ENCODE measurements around the gene RAB40C. TPM values are rescaled to one million over a fixed set of nuclear protein-coding genes. Genes with fewer than 3 reads are reported as not detected.

RAB40C gene
- total RNA-seq, 1 experiment from 2014 or later, result 22.5 TPM

DNA sequence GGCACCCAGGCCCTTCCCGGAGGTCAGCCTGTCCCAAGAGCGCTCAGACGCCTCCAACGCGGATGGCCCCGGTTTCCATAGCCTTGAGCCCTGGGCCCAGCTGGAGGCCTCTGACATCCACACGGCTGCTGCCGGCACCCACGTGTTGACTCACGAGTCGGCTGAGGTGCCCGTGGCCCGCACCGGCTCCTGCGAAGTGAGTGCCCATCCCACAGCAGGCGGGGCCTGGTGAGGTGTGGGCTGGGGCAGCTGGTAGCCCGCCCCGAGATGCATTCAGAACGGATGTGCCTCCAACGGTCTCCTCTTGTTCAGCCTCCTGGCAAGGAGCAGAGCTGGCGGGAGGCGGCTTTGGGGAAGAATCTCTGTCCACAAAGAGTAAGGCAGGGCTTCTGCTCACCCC is 62.0 kb downstream of the RAB40C start:
- DNase-seq (ENCODE audit: low spot score) (no peak), ATAC-seq (no peak)
- ChIA-PET CTCF (interaction anchor here (1.1 to 6.4 kb wide), 2 partner anchors 8 to 34 kb away, joined by 3 to 54 read pairs; no protein-coding TSS in a partner anchor), POLR2A (interaction anchor here (0.7 to 1.0 kb wide), 2 partner anchors 14 to 68 kb away, joined by 3 read pairs; no protein-coding TSS in a partner anchor)
- Mint-ChIP-seq H3K27ac (no peak overlapping the region), H3K4me3 (no peak overlapping the region; the same call in 1 of the 2 replicates), H3K36me3 (no peaks in the 10 kb centered on the region), H3K4me1 (0 out of 2 replicates have a peak, but pooled peaks cover 2% of the 10 kb centered on the region), H3K9me3 (no peaks in the 10 kb centered on the region), H3K27me3 (ENCODE audit: low read depth) (no peaks in the 10 kb centered on the region)
- no peak for TF ChIP-seq HMGA2 (CRISPR knock-in tag; IDR thresholded peaks at IDR 0.05)
- no peak for TF ChIP-seq ZNF423 (CRISPR knock-in tag; IDR thresholded peaks at IDR 0.05)
- TF ChIP-seq GABPB1 (CRISPR knock-in tag; IDR thresholded peaks at IDR 0.05), result no peak
- no peak for TF ChIP-seq FOXK1 (CRISPR knock-in tag; IDR thresholded peaks at IDR 0.05)
- TF ChIP-seq, protein P1, sequence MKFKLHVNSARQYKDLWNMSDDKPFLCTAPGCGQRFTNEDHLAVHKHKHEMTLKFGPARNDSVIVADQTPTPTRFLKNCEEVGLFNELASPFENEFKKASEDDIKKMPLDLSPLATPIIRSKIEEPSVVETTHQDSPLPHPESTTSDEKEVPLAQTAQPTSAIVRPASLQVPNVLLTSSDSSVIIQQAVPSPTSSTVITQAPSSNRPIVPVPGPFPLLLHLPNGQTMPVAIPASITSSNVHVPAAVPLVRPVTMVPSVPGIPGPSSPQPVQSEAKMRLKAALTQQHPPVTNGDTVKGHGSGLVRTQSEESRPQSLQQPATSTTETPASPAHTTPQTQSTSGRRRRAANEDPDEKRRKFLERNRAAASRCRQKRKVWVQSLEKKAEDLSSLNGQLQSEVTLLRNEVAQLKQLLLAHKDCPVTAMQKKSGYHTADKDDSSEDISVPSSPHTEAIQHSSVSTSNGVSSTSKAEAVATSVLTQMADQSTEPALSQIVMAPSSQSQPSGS (CRISPR knock-in tag; IDR thresholded peaks at IDR 0.05; ENCODE audit: borderline replicate concordance, low read depth), result no peak

DNA sequence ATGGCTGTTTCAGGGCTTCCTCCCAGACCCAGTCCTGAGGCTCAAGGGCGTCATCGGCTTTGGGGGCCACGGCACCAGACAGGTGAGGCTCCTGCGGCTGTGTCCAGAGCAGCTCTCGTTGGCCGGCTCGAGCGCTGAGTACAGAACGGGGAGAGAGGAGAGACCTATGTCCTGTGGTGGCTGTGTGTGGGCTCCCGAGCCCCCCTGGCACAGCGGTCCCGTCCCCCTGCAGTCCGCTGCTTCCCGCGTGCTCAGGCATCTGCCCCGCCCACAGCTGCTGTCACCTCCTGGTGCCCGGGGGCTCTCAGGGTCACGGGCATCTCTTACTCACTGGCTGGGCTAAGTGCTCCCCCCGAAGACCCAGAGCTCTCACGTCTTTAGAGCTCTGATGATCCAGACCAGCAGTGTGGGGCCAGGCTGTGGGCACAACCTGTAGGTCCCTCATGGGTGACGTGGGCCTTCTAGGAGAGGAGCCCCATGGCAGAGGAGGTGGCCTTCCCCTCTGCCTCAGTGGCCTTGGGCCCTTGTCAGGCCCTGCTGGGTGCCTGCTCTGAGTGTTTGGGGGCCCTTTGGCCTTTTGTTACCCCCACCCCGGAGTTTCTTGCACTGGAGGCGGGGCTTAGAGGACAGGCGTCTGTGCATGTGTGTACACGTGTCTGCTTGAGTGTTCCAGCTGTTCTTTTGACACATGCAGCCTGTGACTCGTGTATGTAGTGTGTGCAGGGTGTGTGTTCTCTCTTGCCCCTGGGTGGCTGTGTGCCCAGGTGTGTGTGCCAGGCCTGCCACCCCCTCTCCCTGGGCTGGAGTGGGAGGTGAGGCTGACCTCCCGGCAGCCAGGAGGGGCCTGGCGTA is 62.8 kb downstream of the RAB40C start:
- no peak overlapping the region for H3K4me3 Mint-ChIP-seq
- TF ChIP-seq, protein P2, sequence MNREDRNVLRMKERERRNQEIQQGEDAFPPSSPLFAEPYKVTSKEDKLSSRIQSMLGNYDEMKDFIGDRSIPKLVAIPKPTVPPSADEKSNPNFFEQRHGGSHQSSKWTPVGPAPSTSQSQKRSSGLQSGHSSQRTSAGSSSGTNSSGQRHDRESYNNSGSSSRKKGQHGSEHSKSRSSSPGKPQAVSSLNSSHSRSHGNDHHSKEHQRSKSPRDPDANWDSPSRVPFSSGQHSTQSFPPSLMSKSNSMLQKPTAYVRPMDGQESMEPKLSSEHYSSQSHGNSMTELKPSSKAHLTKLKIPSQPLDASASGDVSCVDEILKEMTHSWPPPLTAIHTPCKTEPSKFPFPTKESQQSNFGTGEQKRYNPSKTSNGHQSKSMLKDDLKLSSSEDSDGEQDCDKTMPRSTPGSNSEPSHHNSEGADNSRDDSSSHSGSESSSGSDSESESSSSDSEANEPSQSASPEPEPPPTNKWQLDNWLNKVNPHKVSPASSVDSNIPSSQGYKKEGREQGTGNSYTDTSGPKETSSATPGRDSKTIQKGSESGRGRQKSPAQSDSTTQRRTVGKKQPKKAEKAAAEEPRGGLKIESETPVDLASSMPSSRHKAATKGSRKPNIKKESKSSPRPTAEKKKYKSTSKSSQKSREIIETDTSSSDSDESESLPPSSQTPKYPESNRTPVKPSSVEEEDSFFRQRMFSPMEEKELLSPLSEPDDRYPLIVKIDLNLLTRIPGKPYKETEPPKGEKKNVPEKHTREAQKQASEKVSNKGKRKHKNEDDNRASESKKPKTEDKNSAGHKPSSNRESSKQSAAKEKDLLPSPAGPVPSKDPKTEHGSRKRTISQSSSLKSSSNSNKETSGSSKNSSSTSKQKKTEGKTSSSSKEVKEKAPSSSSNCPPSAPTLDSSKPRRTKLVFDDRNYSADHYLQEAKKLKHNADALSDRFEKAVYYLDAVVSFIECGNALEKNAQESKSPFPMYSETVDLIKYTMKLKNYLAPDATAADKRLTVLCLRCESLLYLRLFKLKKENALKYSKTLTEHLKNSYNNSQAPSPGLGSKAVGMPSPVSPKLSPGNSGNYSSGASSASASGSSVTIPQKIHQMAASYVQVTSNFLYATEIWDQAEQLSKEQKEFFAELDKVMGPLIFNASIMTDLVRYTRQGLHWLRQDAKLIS (CRISPR knock-in tag; IDR thresholded peaks at IDR 0.05; ENCODE audit: borderline replicate concordance), result no peak
- TF ChIP-seq, protein P3, sequence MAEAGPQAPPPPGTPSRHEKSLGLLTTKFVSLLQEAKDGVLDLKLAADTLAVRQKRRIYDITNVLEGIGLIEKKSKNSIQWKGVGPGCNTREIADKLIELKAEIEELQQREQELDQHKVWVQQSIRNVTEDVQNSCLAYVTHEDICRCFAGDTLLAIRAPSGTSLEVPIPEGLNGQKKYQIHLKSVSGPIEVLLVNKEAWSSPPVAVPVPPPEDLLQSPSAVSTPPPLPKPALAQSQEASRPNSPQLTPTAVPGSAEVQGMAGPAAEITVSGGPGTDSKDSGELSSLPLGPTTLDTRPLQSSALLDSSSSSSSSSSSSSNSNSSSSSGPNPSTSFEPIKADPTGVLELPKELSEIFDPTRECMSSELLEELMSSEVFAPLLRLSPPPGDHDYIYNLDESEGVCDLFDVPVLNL (CRISPR knock-in tag; IDR thresholded peaks at IDR 0.05; ENCODE audit: borderline replicate concordance, low read depth), result no peak
- TF ChIP-seq FOXJ3 (CRISPR knock-in tag; IDR thresholded peaks at IDR 0.05; ENCODE audit: borderline replicate concordance) (no peak), ZNF416 (CRISPR knock-in tag; IDR thresholded peaks at IDR 0.05) (no peak), PRRX2 (CRISPR knock-in tag; IDR thresholded peaks at IDR 0.05) (no peak)
- H3K36me3 Mint-ChIP-seq, result no peaks in the 10 kb centered on the region
- DNase-seq (ENCODE audit: low spot score), result no peak
- no peaks in the 10 kb centered on the region for H3K27me3 Mint-ChIP-seq (ENCODE audit: low read depth)
- CTCF ChIA-PET, result interaction anchor here (1.0 to 6.4 kb wide), 3 partner anchors 7 to 34 kb away, joined by 3 to 54 read pairs (median 3); no protein-coding TSS in a partner anchor
- POLR2A ChIA-PET, result interaction anchor here (0.7 to 1.0 kb wide), 2 partner anchors 14 to 67 kb away, joined by 3 read pairs; no protein-coding TSS in a partner anchor
- ATAC-seq, result no peak
- H3K4me1 Mint-ChIP-seq, result 0 out of 2 replicates have a peak, but pooled peaks cover 2% of the 10 kb centered on the region
- no peak overlapping the region for H3K27ac Mint-ChIP-seq
- H3K9me3 Mint-ChIP-seq, result no peaks in the 10 kb centered on the region

DNA sequence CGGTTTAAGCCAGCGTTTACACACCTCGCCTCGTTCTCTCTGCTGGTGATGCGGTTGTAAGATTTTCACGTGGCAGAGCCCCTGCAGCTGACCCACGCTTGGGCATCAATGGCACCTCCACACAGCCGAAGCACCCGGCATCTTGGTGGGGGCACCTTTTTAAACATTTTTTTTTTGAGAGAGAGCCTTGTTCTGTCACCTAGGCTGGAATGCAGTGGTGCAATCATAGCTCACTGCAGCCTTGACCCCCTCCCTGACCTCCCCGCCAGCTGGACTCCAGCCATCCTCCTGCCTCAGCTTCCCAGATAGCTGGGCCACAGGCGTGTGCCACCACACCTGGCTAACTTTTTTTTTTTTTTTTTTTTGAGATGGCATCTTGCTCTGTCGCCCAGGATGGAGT is 64.2 kb downstream of the RAB40C start:
- no peaks in the 10 kb centered on the region for H3K36me3 Mint-ChIP-seq
- POLR2A ChIA-PET, result no interaction called here
- ATAC-seq, result no peak
- no peak overlapping the region for H3K27ac Mint-ChIP-seq
- no peak overlapping the region for H3K4me3 Mint-ChIP-seq
- no peaks in the 10 kb centered on the region for H3K9me3 Mint-ChIP-seq
- no peaks in the 10 kb centered on the region for H3K27me3 Mint-ChIP-seq (ENCODE audit: low read depth)
- no peak for DNase-seq (ENCODE audit: low spot score)
- CTCF ChIA-PET, result interaction anchor here (1.2 kb wide), 1 partner anchor 27 kb away, joined by 3 read pairs; no protein-coding TSS in a partner anchor
- no peaks in the 10 kb centered on the region for H3K4me1 Mint-ChIP-seq
- TF ChIP-seq FOXK1 (CRISPR knock-in tag; IDR thresholded peaks at IDR 0.05) (no peak), CBFB (CRISPR knock-in tag; IDR thresholded peaks at IDR 0.05; ENCODE audit: low read depth) (no peak), IRF2 (CRISPR knock-in tag; IDR thresholded peaks at IDR 0.05; ENCODE audit: borderline replicate concordance, low read depth) (no peak), ZBTB21 (CRISPR knock-in tag; IDR thresholded peaks at IDR 0.05; ENCODE audit: borderline replicate concordance) (no peak), SMAD4 (CRISPR knock-in tag; IDR thresholded peaks at IDR 0.05) (no peak), ATF1 (CRISPR knock-in tag; IDR thresholded peaks at IDR 0.05) (no peak), NFYB (CRISPR knock-in tag; conservative IDR thresholded peaks at IDR 0.05; ENCODE audit: low read depth) (no peak), ZNF121 (CRISPR knock-in tag; IDR thresholded peaks at IDR 0.05) (no peak)
- TF ChIP-seq, protein P3 (CRISPR knock-in tag; IDR thresholded peaks at IDR 0.05; ENCODE audit: borderline replicate concordance, low read depth), result no peak
- TF ChIP-seq, protein P4, sequence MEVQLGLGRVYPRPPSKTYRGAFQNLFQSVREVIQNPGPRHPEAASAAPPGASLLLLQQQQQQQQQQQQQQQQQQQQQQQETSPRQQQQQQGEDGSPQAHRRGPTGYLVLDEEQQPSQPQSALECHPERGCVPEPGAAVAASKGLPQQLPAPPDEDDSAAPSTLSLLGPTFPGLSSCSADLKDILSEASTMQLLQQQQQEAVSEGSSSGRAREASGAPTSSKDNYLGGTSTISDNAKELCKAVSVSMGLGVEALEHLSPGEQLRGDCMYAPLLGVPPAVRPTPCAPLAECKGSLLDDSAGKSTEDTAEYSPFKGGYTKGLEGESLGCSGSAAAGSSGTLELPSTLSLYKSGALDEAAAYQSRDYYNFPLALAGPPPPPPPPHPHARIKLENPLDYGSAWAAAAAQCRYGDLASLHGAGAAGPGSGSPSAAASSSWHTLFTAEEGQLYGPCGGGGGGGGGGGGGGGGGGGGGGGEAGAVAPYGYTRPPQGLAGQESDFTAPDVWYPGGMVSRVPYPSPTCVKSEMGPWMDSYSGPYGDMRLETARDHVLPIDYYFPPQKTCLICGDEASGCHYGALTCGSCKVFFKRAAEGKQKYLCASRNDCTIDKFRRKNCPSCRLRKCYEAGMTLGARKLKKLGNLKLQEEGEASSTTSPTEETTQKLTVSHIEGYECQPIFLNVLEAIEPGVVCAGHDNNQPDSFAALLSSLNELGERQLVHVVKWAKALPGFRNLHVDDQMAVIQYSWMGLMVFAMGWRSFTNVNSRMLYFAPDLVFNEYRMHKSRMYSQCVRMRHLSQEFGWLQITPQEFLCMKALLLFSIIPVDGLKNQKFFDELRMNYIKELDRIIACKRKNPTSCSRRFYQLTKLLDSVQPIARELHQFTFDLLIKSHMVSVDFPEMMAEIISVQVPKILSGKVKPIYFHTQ (CRISPR knock-in tag; IDR thresholded peaks at IDR 0.05), result no peak

All from WTC11 (cell line).